Neural crest cell (in vitro differentiated cells): ENCODE results near the gene ODAM. TPM values are rescaled to one million over a fixed set of nuclear protein-coding genes. Genes with fewer than 3 reads are reported as not detected.

Source experiments
- DNase-seq: peaks from one replicate; pipeline ENCODE4 v3.0.0; 2021; ENCODE audit warnings: low read depth, mixed read lengths, low spot score
- H3K27ac Mint-ChIP-seq: one replicate; pipeline ENCODE4 v1.8.0; 2021; ENCODE audit warnings: mild to moderate bottlenecking, mixed read lengths; ENCODE audit not compliant: unreplicated experiment
- H3K27me3 Mint-ChIP-seq: 2 replicates; pipeline ENCODE4 v1.8.0; 2021; ENCODE audit warnings: low read depth, mild to moderate bottlenecking, mixed read lengths
- H3K36me3 Mint-ChIP-seq: 2 replicates; pipeline ENCODE4 v1.8.0; 2021; ENCODE audit warnings: low read depth, mild to moderate bottlenecking, mixed read lengths
- H3K4me1 Mint-ChIP-seq: 2 replicates; pipeline ENCODE4 v1.8.0; 2021; ENCODE audit warnings: mixed read lengths
- H3K4me3 Mint-ChIP-seq: one replicate; pipeline ENCODE4 v1.8.0; 2021; ENCODE audit warnings: mild to moderate bottlenecking, mixed read lengths
- H3K9me3 Mint-ChIP-seq: 2 replicates; pipeline ENCODE4 v1.8.0; 2021; ENCODE audit warnings: mixed read lengths
- CTCF ChIP-seq: fragments of 200-600 bp; sonication (generic); conservative IDR thresholded peaks from 2 replicates; pipeline ENCODE4 v1.5.0; 2021; ENCODE audit warnings: antibody characterized with exemption, mild to moderate bottlenecking
- total RNA-seq: library from RNA; stranded (reverse); gene quantifications from 2 replicates; pipeline ENCODE4 v1.2.1, GENCODE V29; 2021

ODAM gene
- total RNA-seq, 1 donor from 2014 or later = not detected

- H3K36me3 Mint-ChIP-seq = no peaks in the 10 kb centered on the region
- peaks cover 2% of the 10 kb centered on the region for H3K27me3 Mint-ChIP-seq
- TF ChIP-seq CTCF = no peak
- H3K4me3 Mint-ChIP-seq = no peak overlapping the region
- DNase-seq = no peak
- no peak overlapping the region for H3K27ac Mint-ChIP-seq
- no peaks in the 10 kb centered on the region for H3K9me3 Mint-ChIP-seq
- no peaks in the 10 kb centered on the region for H3K4me1 Mint-ChIP-seq
Observed at GRCh38 chr4:70251250-70251944, 55.9 kb downstream of the ODAM start.

- H3K27ac Mint-ChIP-seq = no peak overlapping the region
- H3K27me3 Mint-ChIP-seq = peaks cover 2% of the 10 kb centered on the region
- DNase-seq = no peak
- H3K36me3 Mint-ChIP-seq = no peaks in the 10 kb centered on the region
- no peaks in the 10 kb centered on the region for H3K4me1 Mint-ChIP-seq
- no peaks in the 10 kb centered on the region for H3K9me3 Mint-ChIP-seq
- H3K4me3 Mint-ChIP-seq = no peak overlapping the region
- no peak for TF ChIP-seq CTCF
Observed at GRCh38 chr4:70251945-70252277, 56.4 kb downstream of the ODAM start.

Other genes with a start within 250 kb of the ODAM start
- gene CSN2, start 230.0 kb upstream of the ODAM start, total RNA-seq = not detected in 2 replicates
- not detected in 2 replicates for gene STATH, start 199.8 kb upstream of the ODAM start, total RNA-seq
- gene HTN3, start 167.3 kb upstream of the ODAM start, total RNA-seq = not detected in 2 replicates
- gene HTN1, start 145.3 kb upstream of the ODAM start, total RNA-seq = not detected in 2 replicates
- not detected in 2 replicates for gene PRR27, start 41.5 kb upstream of the ODAM start, total RNA-seq
- gene FDCSP, start 30.4 kb downstream of the ODAM start, total RNA-seq = not detected in 2 replicates
- not detected in 2 replicates for gene CSN3, start 46.9 kb downstream of the ODAM start, total RNA-seq
- not detected in 2 replicates for gene CABS1, start 139.3 kb downstream of the ODAM start, total RNA-seq
- not detected in 2 replicates for gene SMR3A, start 165.0 kb downstream of the ODAM start, total RNA-seq
- gene SMR3B, start 187.4 kb downstream of the ODAM start, total RNA-seq = not detected in 2 replicates
- gene OPRPN, start 202.2 kb downstream of the ODAM start, total RNA-seq = not detected in 2 replicates